ENCODE results near the gene CCDC12. TPM values are rescaled to one million over a fixed set of nuclear protein-coding genes. Genes with fewer than 3 reads are reported as not detected.

The CCDC12 gene
- total RNA-seq, 1 experiment from 2014 or later: 46.5 TPM

DNA sequence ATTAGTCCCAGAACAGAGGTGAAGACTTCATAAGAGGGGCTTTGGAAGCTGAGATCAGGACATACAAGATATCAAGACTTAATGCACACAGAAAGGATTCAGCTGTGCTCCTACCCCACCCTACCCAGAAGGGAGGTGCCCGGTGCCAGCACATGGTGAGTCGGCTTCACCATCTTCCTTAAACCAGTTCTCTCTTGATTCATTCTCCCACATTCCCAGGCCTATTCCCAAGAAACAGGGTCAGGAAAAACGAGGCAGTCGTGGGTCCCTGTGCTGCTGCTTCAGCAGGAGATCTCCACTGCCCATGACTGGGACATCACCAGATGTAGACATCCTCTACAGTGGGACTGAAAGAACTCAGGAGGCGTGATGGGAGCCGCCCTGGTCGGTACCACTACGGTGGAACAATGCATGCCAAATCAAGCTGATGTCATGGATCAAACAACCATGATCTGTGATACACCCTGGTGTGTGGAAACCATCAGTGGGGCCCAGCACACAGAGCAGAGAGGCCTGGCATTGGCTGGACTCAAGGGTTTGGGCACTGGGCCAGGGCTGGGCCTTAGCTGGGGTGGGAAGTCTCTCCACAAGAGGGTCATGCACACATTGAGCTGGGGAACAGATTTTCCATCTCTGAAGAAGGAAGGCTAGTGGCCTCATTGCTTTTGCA, 41.9 kb downstream of the CCDC12 start:
- ATAC-seq (0 out of 2 replicates have a peak, but pooled peaks have one; percentile 1), DNase-seq (ENCODE audit: low read depth, low spot score) (no peak)
- BruUV-seq (replicated peaks): no TSS peak
- Histone ChIP-seq H2AFZ (ENCODE audit: low read depth, low read length, poor library complexity, severe bottlenecking) (no peak overlapping the region), H3K9me3 (ENCODE audit: control insufficient read depth in 1 of 2, insufficient read depth in 1 of 2, low read depth in 1 of 2, low read length in 2 of 2) (no peaks in the 10 kb centered on the region), H3K9me2 (ENCODE audit: insufficient read depth) (no peaks in the 10 kb centered on the region), H3K36me3 (ENCODE audit: control insufficient read depth in 1 of 2, insufficient read depth in 2 of 2, low read length in 2 of 2) (peaks cover 5 to 22% of the 10 kb centered on the region in 2 experiments; a peak in 2 of 4 replicates), H3K4me3 (replicated peaks in 1 of 2; ENCODE audit: low read depth in 1 of 2, low read length in 2 of 2) (peak overlapping the region in 1 of 2 experiments; percentile 28; a peak in 2 of 4 replicates), H3K27me3 (ENCODE audit: insufficient read depth, low read length) (no peaks in the 10 kb centered on the region), H3K9ac (ENCODE audit: low read length) (peak overlapping the region; percentile 41), H3K4me1 (ENCODE audit: control insufficient read depth in 1 of 2, insufficient read depth in 2 of 2, low read length in 2 of 2) (peaks cover 58 to 82% of the 10 kb centered on the region in 2 experiments), H3K4me2 (ENCODE audit: low read length) (peak overlapping the region; percentile 56), H4K20me1 (ENCODE audit: insufficient read depth) (peaks cover 7% of the 10 kb centered on the region; the same call in 1 of the 2 replicates), H3K27ac (ENCODE audit: low read depth, low read length) (peak overlapping the region; percentile 53; the same call in 1 of the 2 replicates), H3K79me2 (ENCODE audit: insufficient read depth, low read length) (peaks cover 98% of the 10 kb centered on the region)
- TF ChIP-seq TCF7L2 (IDR thresholded peaks at IDR 0.05; ENCODE audit: borderline replicate concordance, extremely low read depth, insufficient read depth, insufficient read length) (no peak), FOSL1 (IDR thresholded peaks at IDR 0.05; ENCODE audit: low read depth) (peak; percentile 47; the same call in 1 of the 2 replicates)
- TF ChIP-seq, protein P1, sequence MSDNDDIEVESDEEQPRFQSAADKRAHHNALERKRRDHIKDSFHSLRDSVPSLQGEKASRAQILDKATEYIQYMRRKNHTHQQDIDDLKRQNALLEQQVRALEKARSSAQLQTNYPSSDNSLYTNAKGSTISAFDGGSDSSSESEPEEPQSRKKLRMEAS (IDR thresholded peaks at IDR 0.05): peak; percentile 72
- TF ChIP-seq, protein P2, sequence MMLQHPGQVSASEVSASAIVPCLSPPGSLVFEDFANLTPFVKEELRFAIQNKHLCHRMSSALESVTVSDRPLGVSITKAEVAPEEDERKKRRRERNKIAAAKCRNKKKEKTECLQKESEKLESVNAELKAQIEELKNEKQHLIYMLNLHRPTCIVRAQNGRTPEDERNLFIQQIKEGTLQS (IDR thresholded peaks at IDR 0.05): no peak
- RAD21 ChIA-PET (ENCODE audit: low non-redundant PET in 1 of 2, low total read pairs in 2 of 2, uncharacterized antibody in 2 of 2, unreplicated experiment in 2 of 2): interaction anchor here in 1 of 2 experiments (0.6 kb wide), 1 partner anchor 332 kb away, joined by 3 read pairs; no protein-coding TSS in a partner anchor
- CTCF ChIA-PET: interaction anchor here (1.0 to 3.5 kb wide), 3 partner anchors 11 to 25 kb away, joined by 4 to 16 read pairs (median 5); no protein-coding TSS in a partner anchor
- POLR2A ChIA-PET: interaction anchor here (0.6 to 1.2 kb wide), 2 partner anchors 13 to 446 kb away, joined by 3 to 4 read pairs; partner anchors contain the start of gene PTPN23
- intact Hi-C loops (cut with micrococcal nuclease): loop anchor here (5.0 kb wide), 1 partner anchor 43 kb away; the partner anchor contains the start of genes CCDC12 and NBEAL2

DNA sequence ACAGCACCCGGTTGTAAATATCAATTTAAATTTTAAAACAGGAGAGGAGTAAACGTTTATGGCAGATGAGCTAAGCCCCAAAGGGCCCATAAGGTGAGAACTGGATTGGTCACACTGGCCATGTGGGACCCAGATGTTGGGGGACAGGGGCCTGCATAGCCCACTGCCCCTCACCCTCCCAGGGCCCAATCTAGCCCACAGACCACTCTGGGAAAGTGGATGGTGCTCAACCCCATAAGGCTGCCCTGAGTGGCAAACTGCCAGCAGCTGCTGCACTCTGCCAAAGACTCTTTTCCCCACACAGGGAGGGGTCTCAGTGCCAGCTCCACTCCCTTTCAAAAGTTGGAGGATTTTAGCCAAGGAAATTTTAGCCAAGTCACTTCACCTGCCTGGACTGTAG, 42.5 kb downstream of the CCDC12 start:
- no peak overlapping the region; a peak in 1 of 4 replicates for H3K4me3 ChIP-seq (replicated peaks in 1 of 2; ENCODE audit: low read depth in 1 of 2, low read length in 2 of 2)
- no peaks in the 10 kb centered on the region for H3K9me2 ChIP-seq (ENCODE audit: insufficient read depth)
- H3K27ac ChIP-seq (ENCODE audit: low read depth, low read length): 0 out of 2 replicates have a peak overlapping the region, but pooled peaks have one; percentile 53
- RAD21 ChIA-PET (ENCODE audit: low non-redundant PET in 1 of 2, low total read pairs in 2 of 2, uncharacterized antibody in 2 of 2, unreplicated experiment in 2 of 2): interaction anchor here in 1 of 2 experiments (0.9 kb wide), 1 partner anchor 42 kb away, joined by 3 read pairs; the partner anchor contains the start of gene CCDC12
- peaks cover 58 to 82% of the 10 kb centered on the region in 2 experiments for H3K4me1 ChIP-seq (ENCODE audit: control insufficient read depth in 1 of 2, insufficient read depth in 2 of 2, low read length in 2 of 2)
- no peak overlapping the region for H2AFZ ChIP-seq (ENCODE audit: low read depth, low read length, poor library complexity, severe bottlenecking)
- H3K27me3 ChIP-seq (ENCODE audit: insufficient read depth, low read length): no peaks in the 10 kb centered on the region
- peaks cover 98% of the 10 kb centered on the region for H3K79me2 ChIP-seq (ENCODE audit: insufficient read depth, low read length)
- H3K9ac ChIP-seq (ENCODE audit: low read length): peak overlapping the region; percentile 41
- peaks cover 2 to 20% of the 10 kb centered on the region in 2 experiments; a peak in 2 of 4 replicates for H3K36me3 ChIP-seq (ENCODE audit: control insufficient read depth in 1 of 2, insufficient read depth in 2 of 2, low read length in 2 of 2)
- POLR2A ChIA-PET: no interaction called here
- no peaks in the 10 kb centered on the region for H3K9me3 ChIP-seq (ENCODE audit: control insufficient read depth in 1 of 2, insufficient read depth in 1 of 2, low read depth in 1 of 2, low read length in 2 of 2)
- peak overlapping the region; percentile 56 for H3K4me2 ChIP-seq (ENCODE audit: low read length)
- peaks cover 7% of the 10 kb centered on the region; the same call in 1 of the 2 replicates for H4K20me1 ChIP-seq (ENCODE audit: insufficient read depth)
- CTCF ChIA-PET: interaction anchor here (3.5 kb wide), 1 partner anchor 10 kb away, joined by 16 read pairs; no protein-coding TSS in a partner anchor
- intact Hi-C loops (cut with micrococcal nuclease): no loop called here
- no TSS peak for BruUV-seq (replicated peaks)
- TF ChIP-seq CEBPB (IDR thresholded peaks at IDR 0.05; ENCODE audit: low read depth): no peak
- TF ChIP-seq TCF7L2 (IDR thresholded peaks at IDR 0.05; ENCODE audit: borderline replicate concordance, extremely low read depth, insufficient read depth, insufficient read length): no peak
- TF ChIP-seq RAD21 (IDR thresholded peaks at IDR 0.05; ENCODE audit: low read depth): no peak
- no peak for TF ChIP-seq EZH2 (IDR thresholded peaks at IDR 0.05)
- ATAC-seq (no peak), DNase-seq (ENCODE audit: low read depth, low spot score) (no peak)
